HL-60 (cell line): Measurements from ENCODE around the gene SLC30A10.

Experiments
- DNase-seq, 2 experiments: peaks; one replicate each; pipeline ENCODE4 v3.0.0-alpha.2; 2010 to 2020; ENCODE audit warnings: low read depth in 1 of 2, low spot score in 1 of 2
- H3K27ac ChIP-seq: fragments of 250-450 bp; sonication (Bioruptor Pico); replicated peaks from 2 replicates; pipeline ENCODE4 v1.5.1; 2020; ENCODE audit warnings: mild to moderate bottlenecking, moderate library complexity
- H3K27me3 ChIP-seq: fragments of 250-450 bp; sonication (Bioruptor Pico); 2 replicates; pipeline ENCODE4 v1.5.1; 2021; ENCODE audit warnings: mild to moderate bottlenecking, moderate library complexity; ENCODE audit not compliant: insufficient read depth, poor library complexity, severe bottlenecking
- H3K4me3 ChIP-seq: replicated peaks from 2 replicates; pipeline ENCODE4 v1.5.1; 2011; ENCODE audit warnings: mild to moderate bottlenecking, control low read depth, low read length; ENCODE audit not compliant: insufficient read depth
- GABPA ChIP-seq: IDR thresholded peaks from 2 replicates; pipeline ENCODE4 v1.6.1; 2012; ENCODE audit warnings: low read depth
- POLR2AphosphoS5 ChIP-seq: IDR thresholded peaks from 2 replicates; pipeline ENCODE4 v1.6.1; 2012; ENCODE audit warnings: low read depth
- SPI1 ChIP-seq: IDR thresholded peaks from 2 replicates; pipeline ENCODE4 v1.6.1; 2012; ENCODE audit warnings: low read depth, mild to moderate bottlenecking, borderline replicate concordance
- TF ChIP-seq, protein P1 (sequence below): IDR thresholded peaks from 2 replicates; pipeline ENCODE4 v1.6.1; 2012; ENCODE audit warnings: low read depth; ENCODE audit not compliant: insufficient replicate concordance
- TF ChIP-seq, protein P2 (sequence below): IDR thresholded peaks from one replicate; pipeline ENCODE4 v1.5.1; 2011; ENCODE audit warnings: low read length, control low read depth, inconsistent platforms; ENCODE audit not compliant: insufficient read depth

SLC30A10 gene

DNA sequence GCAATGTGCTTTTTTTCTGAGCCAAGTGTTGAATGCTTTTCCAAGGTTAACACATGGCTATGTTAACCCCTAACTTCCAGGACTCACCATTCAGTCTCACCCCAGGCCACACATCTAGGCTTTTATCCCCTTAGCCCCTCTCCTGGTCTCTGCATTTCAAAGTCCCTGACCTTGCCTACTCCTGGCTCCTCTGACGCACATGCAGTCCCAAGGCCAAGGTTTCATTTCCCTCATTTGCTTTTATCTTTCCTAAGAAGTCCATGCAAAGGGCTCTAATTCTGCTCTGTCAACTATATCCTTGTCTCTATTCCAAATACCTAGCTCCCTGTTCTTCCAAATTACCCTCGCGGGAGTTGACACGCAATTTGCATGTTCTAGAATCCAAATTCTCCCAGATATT, 25.4 kb downstream of the SLC30A10 start:
- DNase-seq: no peak
- no peak overlapping the region for H3K4me3 ChIP-seq
- TF ChIP-seq GABPA (no peak), POLR2AphosphoS5 (no peak), SPI1 (no peak)
- TF ChIP-seq, protein P1, sequence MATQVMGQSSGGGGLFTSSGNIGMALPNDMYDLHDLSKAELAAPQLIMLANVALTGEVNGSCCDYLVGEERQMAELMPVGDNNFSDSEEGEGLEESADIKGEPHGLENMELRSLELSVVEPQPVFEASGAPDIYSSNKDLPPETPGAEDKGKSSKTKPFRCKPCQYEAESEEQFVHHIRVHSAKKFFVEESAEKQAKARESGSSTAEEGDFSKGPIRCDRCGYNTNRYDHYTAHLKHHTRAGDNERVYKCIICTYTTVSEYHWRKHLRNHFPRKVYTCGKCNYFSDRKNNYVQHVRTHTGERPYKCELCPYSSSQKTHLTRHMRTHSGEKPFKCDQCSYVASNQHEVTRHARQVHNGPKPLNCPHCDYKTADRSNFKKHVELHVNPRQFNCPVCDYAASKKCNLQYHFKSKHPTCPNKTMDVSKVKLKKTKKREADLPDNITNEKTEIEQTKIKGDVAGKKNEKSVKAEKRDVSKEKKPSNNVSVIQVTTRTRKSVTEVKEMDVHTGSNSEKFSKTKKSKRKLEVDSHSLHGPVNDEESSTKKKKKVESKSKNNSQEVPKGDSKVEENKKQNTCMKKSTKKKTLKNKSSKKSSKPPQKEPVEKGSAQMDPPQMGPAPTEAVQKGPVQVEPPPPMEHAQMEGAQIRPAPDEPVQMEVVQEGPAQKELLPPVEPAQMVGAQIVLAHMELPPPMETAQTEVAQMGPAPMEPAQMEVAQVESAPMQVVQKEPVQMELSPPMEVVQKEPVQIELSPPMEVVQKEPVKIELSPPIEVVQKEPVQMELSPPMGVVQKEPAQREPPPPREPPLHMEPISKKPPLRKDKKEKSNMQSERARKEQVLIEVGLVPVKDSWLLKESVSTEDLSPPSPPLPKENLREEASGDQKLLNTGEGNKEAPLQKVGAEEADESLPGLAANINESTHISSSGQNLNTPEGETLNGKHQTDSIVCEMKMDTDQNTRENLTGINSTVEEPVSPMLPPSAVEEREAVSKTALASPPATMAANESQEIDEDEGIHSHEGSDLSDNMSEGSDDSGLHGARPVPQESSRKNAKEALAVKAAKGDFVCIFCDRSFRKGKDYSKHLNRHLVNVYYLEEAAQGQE: no peak
- TF ChIP-seq, protein P2, sequence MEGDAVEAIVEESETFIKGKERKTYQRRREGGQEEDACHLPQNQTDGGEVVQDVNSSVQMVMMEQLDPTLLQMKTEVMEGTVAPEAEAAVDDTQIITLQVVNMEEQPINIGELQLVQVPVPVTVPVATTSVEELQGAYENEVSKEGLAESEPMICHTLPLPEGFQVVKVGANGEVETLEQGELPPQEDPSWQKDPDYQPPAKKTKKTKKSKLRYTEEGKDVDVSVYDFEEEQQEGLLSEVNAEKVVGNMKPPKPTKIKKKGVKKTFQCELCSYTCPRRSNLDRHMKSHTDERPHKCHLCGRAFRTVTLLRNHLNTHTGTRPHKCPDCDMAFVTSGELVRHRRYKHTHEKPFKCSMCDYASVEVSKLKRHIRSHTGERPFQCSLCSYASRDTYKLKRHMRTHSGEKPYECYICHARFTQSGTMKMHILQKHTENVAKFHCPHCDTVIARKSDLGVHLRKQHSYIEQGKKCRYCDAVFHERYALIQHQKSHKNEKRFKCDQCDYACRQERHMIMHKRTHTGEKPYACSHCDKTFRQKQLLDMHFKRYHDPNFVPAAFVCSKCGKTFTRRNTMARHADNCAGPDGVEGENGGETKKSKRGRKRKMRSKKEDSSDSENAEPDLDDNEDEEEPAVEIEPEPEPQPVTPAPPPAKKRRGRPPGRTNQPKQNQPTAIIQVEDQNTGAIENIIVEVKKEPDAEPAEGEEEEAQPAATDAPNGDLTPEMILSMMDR: no peak
- H3K27ac ChIP-seq: no peak overlapping the region
- H3K27me3 ChIP-seq: no peaks in the 10 kb centered on the region

DNA sequence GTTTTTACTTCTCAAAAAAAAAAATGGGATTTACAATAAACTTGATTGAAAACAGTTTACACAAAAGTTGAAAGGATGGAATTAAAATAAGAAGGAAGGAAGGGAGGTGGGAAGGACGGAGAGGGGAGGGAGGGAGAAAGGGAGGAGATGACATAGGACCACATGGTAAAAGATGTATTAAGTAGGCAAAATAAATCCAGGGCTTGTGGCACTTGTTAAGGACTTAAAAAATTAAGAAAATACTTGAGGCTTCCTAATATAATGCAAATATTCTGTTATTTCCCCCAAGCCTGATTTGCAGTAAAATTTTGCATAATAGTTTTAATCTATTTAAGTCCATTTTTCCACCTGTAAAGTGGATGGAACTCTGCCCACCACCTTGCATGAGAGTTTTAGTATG, 27.5 kb downstream of the SLC30A10 start:
- Histone ChIP-seq H3K4me3 (no peak overlapping the region), H3K27me3 (peaks cover 2% of the 10 kb centered on the region)

DNA sequence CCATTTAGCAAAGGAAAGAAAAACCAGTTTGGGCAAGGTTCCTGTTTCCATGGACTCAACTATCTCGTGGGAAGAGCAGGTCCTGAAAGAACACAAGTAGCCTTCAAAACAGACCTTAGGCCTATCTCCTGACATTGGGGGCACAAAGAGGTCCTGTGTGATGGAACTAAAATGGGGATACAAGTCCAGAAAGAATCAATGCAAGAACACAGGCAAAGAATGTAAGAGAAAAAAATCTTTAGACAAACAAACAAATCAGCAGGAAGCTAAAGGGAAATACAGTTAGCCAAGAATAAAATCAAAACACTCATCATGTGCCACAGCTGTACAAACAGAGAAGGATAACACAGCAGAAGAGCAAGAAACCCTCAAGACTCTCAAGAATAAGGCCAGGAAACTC, 28.2 kb downstream of the SLC30A10 start:
- Histone ChIP-seq H3K4me3 (no peak overlapping the region), H3K27ac (no peak overlapping the region), H3K27me3 (peaks cover 2% of the 10 kb centered on the region)
- no peak for TF ChIP-seq GABPA
- TF ChIP-seq POLR2AphosphoS5: no peak
- TF ChIP-seq, protein P2: no peak
- TF ChIP-seq, protein P1: no peak
- TF ChIP-seq SPI1: no peak
- DNase-seq: no peak

More for the DNA sequence above, 27.5 kb downstream of the SLC30A10 start:
- no peak overlapping the region for H3K27ac ChIP-seq
- DNase-seq: no peak
- no peak for TF ChIP-seq POLR2AphosphoS5
- TF ChIP-seq, protein P1: no peak
- no peak for TF ChIP-seq GABPA
- TF ChIP-seq SPI1: no peak
- TF ChIP-seq, protein P2: no peak
